Stromal cell of bone marrow (primary cell): ENCODE data around the gene TP73.

Experiments used
- DNase-seq: peaks from one replicate; pipeline ENCODE4 v3.0.0-alpha.2; 2012; ENCODE audit warnings: low read depth

The TP73 gene

DNA sequence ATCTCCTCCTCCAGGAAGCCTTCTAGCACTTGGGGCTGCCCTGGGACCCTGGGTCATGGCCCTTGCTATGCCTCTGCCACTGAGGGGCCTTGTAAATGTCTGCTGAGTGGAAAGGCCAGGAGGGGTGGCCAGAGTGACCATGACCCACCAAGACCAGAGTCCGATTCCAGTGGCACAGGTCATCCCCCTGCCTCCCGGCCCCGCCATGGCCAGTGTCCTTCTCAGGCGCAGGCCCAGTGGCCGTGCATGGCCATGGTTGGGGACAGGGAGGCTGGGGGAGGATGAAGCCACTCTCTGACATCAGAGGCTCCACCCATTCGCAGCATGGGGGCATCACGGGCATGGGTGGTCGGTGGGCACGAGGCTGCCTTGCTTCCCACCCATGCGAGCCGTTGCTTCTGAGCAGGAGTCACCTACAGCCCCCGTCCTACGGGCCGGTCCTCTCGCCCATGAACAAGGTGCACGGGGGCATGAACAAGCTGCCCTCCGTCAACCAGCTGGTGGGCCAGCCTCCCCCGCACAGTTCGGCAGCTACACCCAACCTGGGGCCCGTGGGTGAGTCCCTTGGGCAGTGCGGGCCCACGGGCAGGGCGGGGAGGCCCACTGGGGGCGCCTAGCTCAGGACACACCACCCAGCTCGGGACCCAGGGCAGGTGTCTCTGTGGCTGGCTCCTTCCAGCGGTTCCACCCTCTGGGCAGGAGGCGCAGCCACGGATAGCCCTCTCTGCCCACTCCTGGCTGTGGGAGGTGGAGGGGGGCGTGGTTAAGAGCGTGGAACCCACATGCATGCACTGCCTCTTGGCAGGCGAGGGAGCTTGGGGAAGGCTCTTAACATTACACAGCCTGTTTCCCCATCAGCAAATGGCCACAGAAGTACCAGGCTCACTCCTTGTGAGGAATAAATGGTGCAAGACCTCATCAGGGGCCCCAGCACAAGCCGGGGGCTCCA is 77.6 kb downstream of the TP73 start:
- DNase-seq = no peak

DNA sequence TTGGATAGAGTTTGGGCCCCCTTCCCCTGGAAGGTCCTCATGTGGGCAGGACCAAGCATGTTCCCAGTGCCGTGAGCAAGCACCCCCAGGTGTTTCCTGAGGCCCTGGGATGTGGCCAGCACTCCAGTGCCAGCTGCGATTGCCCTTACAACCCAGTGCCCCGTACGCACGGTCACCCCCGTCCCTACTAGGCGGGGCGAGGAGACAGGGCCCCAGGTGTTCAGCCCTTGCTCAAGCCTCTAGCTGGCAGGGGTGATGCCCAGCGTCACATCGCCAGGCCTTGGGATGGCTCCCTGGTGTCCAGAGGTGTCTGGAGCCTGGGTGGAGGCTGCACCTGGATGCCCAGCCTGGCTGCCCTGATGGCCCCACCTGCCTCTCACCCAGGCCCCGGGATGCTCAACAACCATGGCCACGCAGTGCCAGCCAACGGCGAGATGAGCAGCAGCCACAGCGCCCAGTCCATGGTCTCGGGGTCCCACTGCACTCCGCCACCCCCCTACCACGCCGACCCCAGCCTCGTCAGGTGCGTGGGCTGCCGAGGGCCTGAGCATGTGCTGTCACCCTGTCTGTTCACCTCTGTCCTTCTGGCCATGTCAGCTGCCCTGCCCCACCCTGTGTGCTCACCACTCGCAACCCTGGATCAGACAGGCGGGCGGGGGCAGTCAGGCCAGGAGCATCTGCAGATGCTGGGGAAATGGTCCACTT is 78.4 kb downstream of the TP73 start:
- no peak for DNase-seq

DNA sequence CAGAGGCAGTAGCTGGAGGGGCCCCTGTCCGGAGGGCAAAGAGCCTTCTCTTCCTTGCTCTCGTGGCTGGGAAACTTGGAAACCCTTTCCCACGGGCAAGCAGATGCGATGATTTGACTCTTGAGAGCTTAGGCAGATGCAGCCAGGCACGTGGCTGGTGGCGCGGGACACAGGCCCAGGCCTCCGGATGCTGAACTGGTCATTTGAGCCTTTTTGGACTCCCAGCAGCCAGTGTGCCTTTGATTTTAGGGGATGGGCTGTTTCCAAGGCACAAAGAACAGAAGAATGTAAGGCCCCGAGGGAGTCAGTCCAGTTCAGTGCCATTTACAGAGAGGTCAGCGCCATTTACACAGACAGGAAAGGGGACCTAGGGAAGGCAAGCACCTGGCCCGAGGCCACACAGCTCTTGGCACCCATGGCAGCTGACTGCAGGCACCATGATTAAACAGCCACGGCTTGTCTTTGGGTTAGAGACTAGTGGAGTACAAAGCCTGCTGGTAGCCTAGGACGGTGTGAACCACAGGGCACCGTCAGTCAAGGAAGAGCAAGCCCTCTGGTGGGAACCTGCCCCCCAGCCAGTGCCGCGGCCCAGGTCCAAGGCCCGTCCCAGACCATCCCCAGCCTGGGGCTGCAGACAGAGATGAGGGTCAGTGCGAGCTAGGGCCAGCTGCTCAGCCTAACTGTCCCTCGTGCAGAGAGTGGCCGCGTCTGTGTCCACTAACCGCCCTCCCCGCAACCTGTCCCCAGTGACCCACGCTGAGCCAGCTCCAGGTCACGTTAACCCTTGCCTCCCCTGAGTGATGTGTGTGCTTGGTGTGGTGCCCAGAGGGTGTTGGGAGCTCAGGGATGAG is 79.5 kb downstream of the TP73 start:
- DNase-seq = no peak

- DNase-seq = no peak
Measured at GRCh38 chr1:3732434-3733093, 80.2 kb downstream of the TP73 start.

DNA sequence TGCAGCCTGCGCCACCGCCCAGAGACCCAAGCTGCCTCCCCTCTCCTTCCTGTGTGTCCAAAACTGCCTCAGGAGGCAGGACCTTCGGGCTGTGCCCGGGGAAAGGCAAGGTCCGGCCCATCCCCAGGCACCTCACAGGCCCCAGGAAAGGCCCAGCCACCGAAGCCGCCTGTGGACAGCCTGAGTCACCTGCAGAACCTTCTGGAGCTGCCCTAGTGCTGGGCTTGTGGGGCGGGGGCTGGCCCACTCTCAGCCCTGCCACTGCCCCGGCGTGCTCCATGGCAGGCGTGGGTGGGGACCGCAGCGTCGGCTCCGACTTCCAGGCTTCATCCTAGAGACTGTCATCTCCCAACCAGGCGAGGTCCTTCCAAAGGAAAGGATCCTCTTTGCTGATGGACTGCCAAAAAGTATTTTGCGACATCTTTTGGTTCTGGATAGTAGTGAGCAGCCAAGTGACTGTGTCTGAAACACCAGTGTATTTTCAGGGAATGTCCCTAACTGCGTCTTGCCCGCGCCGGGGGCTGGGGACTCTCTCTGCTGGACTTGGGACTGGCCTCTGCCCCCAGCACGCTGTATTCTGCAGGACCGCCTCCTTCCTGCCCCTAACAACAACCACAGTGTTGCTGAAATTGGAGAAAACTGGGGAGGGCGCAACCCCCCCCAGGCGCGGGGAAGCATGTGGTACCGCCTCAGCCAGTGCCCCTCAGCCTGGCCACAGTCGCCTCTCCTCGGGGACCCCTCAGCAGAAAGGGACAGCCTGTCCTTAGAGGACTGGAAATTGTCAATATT is 81.0 kb downstream of the TP73 start:
- no peak for DNase-seq

- no peak for DNase-seq
Measured at GRCh38 chr1:3733883-3734589, 81.7 kb downstream of the TP73 start.

- no peak for DNase-seq
Measured at GRCh38 chr1:3734602-3735001, 82.3 kb downstream of the TP73 start.

GRCh38 chr1:3735027-3735681 is 82.8 kb downstream of the TP73 start:
- DNase-seq = no peak

DNA sequence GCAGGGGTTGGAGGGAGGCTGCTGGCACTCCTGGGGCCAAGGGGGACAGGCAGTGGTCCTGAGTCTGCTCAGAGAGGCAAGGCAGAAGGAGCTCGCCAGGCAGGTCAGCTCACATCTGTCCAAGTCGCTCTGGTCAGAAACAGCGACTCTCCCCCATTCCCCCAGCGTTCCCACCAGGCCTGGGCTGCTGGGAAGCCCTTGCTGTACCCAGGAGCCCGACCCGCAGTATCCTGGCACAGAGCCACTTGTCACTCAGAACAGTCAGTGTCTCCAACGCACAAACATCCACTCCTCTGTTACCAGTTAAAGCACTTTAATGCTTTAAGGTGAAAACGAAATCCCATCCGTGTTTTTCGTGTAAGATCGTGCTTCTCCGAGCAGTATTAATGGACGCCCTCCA is 83.4 kb downstream of the TP73 start:
- DNase-seq = no peak

DNA sequence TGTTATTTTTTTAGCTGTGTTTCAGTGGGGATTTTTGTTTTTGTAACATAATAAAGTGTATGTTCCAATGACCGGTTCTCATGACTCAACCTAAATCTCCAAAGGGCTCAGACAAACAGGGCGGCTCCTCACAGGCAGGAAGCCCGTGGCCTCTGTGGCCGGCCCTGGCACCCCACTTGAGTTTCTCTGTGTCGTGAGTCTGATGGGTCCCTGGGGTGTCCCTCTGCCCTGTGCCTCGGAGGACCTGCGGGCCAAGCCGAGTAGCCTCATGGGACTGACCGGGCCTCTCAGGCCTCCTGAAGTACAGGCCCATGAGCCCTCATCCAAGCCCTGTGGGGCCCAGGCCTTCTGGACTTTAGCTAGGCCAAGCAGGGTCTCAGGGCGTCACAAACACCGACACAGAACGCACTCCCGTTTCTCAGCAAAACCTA is 83.8 kb downstream of the TP73 start:
- peak; percentile 45 for DNase-seq

DNA sequence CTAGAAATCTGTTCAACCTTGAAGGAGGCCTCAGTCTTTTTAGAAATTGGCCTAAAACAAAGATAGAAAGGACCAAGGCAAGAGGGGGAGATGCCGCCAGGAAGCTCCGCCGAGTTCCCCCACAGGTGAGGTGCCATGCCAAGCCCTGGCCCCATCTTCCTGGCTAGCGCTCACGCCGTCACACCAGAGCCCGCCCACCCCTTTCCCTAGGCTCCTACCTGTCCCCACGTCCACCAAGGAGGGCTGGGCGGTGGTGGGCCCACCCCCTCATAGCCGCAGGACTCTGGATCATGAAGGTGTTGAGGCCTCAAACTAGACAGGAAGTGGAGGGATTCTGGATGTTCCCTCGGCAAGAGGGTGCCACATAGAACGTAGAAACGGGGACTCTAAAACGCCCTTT is 84.4 kb downstream of the TP73 start:
- DNase-seq = no peak

DNA sequence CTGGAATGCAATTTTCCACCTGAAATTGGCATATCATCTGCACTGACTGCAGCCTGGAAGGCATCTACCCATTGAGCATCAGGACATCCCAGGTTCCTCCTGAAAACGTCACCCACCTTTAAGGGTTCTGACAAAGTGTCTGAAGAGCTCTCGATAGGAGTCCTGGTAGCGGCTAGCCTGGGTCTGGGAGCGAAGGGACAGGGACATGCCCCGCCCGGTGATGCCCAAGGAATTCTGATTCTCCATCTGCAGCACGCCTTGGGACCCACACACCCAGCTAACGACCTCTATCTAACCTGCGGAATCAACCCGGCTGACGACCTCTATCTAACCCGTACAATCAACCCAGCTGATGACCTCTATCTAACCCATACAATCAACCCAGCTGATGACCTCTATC is 86.6 kb downstream of the TP73 start:
- no peak for DNase-seq

DNA sequence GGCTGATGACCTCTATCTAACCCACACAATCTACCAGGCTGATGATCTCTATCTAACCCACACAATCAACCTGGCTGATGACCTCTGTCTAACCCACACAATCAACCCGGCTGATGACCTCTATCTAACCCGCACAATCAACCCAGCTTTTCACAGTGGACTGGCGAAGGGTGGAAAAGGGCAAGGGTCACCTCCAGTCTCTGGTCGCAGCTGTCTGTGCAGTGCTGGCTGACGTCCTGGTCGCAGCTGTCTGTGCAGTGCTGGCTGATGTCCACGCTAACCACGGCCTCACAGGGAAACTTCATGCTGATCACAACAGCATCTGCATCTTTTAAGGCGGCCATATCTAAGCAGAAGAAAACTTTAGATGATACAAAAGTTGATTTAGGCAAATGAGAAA is 87.7 kb downstream of the TP73 start:
- DNase-seq = no peak

GRCh38 chr1:3740752-3741151 is 88.4 kb downstream of the TP73 start:
- no peak for DNase-seq

DNA sequence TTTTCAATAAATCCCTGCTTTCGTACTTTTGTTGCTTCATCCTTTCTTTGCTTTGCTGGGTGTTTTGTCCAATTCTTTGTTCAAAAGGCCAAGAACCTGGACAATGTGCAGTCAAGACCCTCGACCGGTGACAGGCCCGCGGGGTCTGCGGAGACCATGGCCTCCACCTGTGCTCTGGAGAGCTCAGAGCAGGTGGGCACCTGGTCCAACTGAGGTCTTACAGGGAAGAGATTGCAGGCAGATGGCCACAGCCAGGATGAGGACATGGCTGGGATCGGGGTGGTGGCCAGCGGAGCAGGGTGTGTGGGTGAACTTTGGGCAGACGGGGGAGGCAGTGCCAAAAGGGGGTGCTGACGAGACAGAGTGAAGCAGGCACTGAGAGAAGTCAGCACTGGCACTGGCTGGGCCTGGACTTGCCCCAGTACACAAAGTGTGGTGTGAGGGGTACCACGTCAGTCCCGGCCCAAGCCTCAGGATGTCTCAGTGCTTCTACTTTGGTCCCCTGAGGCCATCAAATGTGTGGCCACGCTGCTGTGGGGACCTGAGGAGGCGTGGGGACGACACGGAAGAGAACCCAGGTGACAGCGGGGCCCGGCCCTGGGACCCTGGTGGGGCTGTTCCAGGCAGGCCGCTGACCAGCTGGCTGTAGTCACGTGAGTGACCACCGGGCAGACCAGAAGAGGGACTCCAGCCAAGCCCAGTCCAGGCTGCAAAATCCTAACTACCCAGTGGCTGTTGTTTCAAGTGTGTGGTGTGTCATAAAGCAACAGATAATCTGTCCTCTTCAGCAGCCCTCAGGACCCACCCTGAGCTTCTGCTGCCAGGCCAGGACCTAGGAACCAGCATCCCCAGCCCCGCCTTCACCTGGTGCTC is 89.5 kb downstream of the TP73 start:
- no peak for DNase-seq

DNA sequence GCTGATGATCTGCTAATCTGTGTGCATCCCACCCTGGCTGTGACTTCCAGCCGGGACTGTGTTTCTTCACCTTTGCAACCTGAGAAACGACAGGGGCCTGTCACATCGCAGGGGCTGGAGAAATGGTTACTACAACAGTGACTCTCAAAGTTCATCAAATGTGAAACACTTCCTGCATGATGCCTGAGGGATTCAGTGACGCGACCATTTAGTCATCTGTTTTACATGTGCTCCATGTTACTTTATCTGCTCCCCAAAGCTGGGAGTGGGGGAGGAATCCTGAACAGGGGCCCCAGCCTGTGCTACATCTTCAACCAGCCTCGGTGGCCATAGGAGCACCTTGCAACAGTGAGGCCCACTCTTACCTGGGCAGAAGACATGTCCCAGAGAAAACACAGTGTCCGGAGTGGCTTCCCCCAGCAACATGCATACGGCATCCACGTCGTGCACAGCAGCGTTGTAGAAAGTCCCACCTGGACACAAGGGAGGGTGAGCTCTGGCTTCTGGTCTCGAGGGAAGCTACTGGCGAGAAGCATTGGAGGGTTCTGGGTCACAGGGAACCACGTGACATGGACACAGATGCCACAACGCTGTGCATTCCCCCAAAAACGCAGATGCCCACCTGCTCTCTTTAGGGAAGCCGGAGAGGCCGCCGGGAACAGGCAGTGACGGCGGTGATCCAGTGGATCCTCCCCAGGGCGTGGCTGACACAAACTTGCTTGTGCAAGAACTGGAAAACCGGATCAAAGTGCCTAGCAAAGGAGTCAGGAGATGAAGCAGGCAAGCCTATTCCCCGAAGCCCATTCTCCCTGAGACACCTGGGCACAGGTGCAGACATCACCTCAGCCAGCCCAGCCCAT is 90.4 kb downstream of the TP73 start:
- DNase-seq = no peak

- no peak for DNase-seq
Measured at GRCh38 chr1:3743421-3743820, 91.1 kb downstream of the TP73 start.

DNA sequence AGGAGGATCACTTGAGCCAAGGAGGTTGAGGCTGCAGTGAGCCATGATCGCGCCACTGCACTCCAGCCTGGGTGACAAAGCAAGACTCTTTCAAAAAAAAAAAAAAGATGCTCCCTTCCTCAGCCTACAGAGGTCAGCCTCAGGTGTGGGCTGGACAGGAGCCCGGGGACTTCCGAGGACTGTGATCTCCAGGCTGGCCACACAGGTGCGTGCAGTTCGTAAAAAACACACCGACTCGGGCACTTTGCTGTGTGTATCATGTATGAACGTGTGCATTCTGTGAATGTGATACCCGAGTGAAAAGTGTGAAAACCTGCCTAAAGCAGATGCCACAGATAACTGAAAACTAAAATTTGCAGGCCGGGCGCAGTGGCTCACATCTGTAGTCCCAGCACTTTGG is 91.5 kb downstream of the TP73 start:
- DNase-seq = no peak
